Measurements from ENCODE around the gene MRPL24. TPM values are rescaled to one million over a fixed set of nuclear protein-coding genes. Genes with fewer than 3 reads are reported as not detected.

Gene MRPL24
- total RNA-seq, 1 donor from 2014 or later, result 17.0 TPM

GRCh38 chr1:156751451-156751756 lies 10.5 kb upstream of the MRPL24 start, which contains the start of gene HDGF:
Gene HDGF (minus strand): TSS chr1:156751675. CDS start chr1:156751429, 246 bp downstream.
- no peaks in the 10 kb centered on the region for H3K9me3 ChIP-seq
- intact Hi-C loops (cut with DNase I), result loop anchor here (1.0 kb wide), 3 partner anchors 10 to 23 kb away; partner anchors contain the start of genes ISG20L2, METTL25B, MRPL24 and PRCC
- H3K27ac ChIP-seq, result peak within 1 kb of the TSS; percentile 89 to 99
- no peak for DNase-seq (ENCODE audit: low spot score in 2 of 2)
- TF ChIP-seq, protein P1, sequence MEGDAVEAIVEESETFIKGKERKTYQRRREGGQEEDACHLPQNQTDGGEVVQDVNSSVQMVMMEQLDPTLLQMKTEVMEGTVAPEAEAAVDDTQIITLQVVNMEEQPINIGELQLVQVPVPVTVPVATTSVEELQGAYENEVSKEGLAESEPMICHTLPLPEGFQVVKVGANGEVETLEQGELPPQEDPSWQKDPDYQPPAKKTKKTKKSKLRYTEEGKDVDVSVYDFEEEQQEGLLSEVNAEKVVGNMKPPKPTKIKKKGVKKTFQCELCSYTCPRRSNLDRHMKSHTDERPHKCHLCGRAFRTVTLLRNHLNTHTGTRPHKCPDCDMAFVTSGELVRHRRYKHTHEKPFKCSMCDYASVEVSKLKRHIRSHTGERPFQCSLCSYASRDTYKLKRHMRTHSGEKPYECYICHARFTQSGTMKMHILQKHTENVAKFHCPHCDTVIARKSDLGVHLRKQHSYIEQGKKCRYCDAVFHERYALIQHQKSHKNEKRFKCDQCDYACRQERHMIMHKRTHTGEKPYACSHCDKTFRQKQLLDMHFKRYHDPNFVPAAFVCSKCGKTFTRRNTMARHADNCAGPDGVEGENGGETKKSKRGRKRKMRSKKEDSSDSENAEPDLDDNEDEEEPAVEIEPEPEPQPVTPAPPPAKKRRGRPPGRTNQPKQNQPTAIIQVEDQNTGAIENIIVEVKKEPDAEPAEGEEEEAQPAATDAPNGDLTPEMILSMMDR (IDR thresholded peaks at IDR 0.05), result peak in 1 of 3 experiments; percentile 1
- no peaks in the 10 kb centered on the region for H3K27me3 ChIP-seq
- H3K4me3 ChIP-seq, result peak within 1 kb of the TSS; percentile 73 to 91
- peaks cover 11 to 30% of the 10 kb centered on the region in 2 donors for H3K4me1 ChIP-seq
- H3K36me3 ChIP-seq, result no peaks in the 10 kb centered on the region

GRCh38 chr1:156750711-156751450 lies 10.0 kb upstream of the MRPL24 start:
- H3K4me1 ChIP-seq, result peaks cover 16 to 35% of the 10 kb centered on the region in 2 donors
- H3K9me3 ChIP-seq, result no peaks in the 10 kb centered on the region
- peak in 1 of 2 donors; percentile 77 for DNase-seq (ENCODE audit: low spot score in 2 of 2)
- H3K4me3 ChIP-seq, result peak overlapping the region; percentile 73 to 91
- H3K27ac ChIP-seq, result peak overlapping the region; percentile 89 to 99
- TF ChIP-seq, protein P1 (IDR thresholded peaks at IDR 0.05), result peak in 1 of 3 experiments; percentile 42
- no peaks in the 10 kb centered on the region for H3K36me3 ChIP-seq
- no peaks in the 10 kb centered on the region for H3K27me3 ChIP-seq
- intact Hi-C loops (cut with DNase I), result loop anchor here (1.0 kb wide), 3 partner anchors 10 to 23 kb away; partner anchors contain the start of genes ISG20L2, METTL25B, MRPL24 and PRCC

DNA sequence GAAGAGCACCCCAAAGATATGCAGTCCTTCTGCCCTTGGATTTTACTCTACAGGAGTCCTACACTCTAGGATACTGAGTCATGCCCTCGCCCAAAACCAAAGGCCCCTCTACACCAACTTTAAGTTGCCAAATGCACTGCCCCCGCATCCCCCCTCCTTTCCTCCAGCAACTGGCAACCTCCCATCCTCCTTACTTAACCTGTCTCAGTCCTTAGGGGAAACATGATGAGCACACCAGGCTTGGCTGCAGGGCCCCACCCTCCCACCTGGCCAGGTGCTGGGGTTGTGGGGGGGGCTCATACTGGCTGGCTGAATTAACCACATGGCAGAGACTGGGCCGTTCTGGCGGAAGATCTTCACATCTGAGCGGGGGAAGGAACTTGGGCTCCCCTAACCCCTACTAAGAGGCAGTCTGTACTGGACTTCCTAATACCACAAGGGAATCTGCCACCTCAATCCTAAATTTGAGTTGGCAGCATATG lies 9.3 kb upstream of the MRPL24 start:
- Histone ChIP-seq H3K4me3 (peak overlapping the region; percentile 73 to 91), H3K36me3 (peaks cover 0 to under 1% of the 10 kb centered on the region in 2 donors), H3K4me1 (peaks cover 16 to 40% of the 10 kb centered on the region in 2 donors), H3K27me3 (no peaks in the 10 kb centered on the region), H3K27ac (peak overlapping the region; percentile 89 to 99), H3K9me3 (no peaks in the 10 kb centered on the region)
- DNase-seq (ENCODE audit: low spot score in 2 of 2), result no peak
- intact Hi-C loops (cut with DNase I), result no loop called here
- TF ChIP-seq, protein P1 (IDR thresholded peaks at IDR 0.05), result no peak

- H3K4me3 ChIP-seq, result peak overlapping the region; percentile 73 to 91
- no peak for DNase-seq (ENCODE audit: low spot score in 2 of 2)
- intact Hi-C loops (cut with DNase I), result loop anchor here (2.0 to 10.0 kb wide), 2 partner anchors 249 to 625 kb away; partner anchors contain the start of gene MEF2D
- H3K9me3 ChIP-seq, result no peaks in the 10 kb centered on the region
- peaks cover 16 to 46% of the 10 kb centered on the region in 2 donors for H3K4me1 ChIP-seq
- H3K27me3 ChIP-seq, result no peaks in the 10 kb centered on the region
- H3K36me3 ChIP-seq, result peaks cover 0 to 7% of the 10 kb centered on the region in 2 donors
- TF ChIP-seq, protein P1 (IDR thresholded peaks at IDR 0.05), result no peak
- H3K27ac ChIP-seq, result peak overlapping the region; percentile 89 to 99
Measured at GRCh38 chr1:156749419-156750118, 8.7 kb upstream of the MRPL24 start.

DNA sequence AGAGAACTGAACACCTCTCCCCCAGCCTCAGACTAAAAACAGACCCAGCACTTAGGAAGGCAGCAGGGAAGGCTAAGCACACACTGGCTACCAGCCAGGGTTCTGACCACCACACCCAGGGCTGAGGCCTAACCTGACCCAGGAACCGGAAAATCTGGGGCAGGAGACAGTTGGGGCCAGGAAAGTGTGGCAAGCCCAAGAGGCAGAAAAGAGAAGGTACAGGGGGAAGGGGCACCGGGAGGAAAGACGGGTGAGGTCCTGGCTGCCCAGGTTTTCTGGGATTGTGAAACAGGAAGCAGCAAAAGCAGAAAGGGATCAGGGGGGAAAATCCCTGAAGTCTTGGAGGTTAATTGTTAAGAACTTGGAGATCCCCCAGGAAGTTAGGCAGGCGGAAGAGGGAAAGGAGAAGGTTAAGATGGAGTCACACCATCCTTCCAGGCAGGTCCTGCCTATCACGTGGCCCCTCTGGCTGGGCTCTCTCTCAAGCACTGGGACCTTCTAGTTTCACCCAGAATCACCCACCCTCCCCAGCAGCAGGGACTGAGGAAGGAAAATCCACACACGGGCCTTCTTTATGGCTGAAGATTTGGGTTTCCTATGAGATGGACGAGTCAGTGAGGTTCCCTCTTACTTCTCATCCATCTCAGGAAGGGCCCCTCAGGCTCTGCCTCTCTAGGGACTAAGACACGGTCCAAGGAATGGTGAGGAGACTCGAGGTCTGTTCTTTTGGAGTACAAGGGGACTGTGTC lies 8.0 kb upstream of the MRPL24 start:
- peak overlapping the region; percentile 89 to 99 for H3K27ac ChIP-seq
- peaks cover 16 to 46% of the 10 kb centered on the region in 2 donors for H3K4me1 ChIP-seq
- H3K36me3 ChIP-seq, result peaks cover 3 to 14% of the 10 kb centered on the region in 2 donors
- H3K4me3 ChIP-seq, result peak overlapping the region; percentile 73 to 91
- intact Hi-C loops (cut with DNase I), result loop anchor here (2.0 to 10.0 kb wide), 2 partner anchors 248 to 624 kb away; partner anchors contain the start of gene MEF2D
- no peaks in the 10 kb centered on the region for H3K27me3 ChIP-seq
- TF ChIP-seq, protein P1 (IDR thresholded peaks at IDR 0.05), result no peak
- peak in 1 of 2 donors; percentile 78 for DNase-seq (ENCODE audit: low spot score in 2 of 2)
- no peaks in the 10 kb centered on the region for H3K9me3 ChIP-seq

Measured in ascending aorta (tissue), 2 donors.